ENCODE data around the gene RPL27.

RPL27 gene

DNA sequence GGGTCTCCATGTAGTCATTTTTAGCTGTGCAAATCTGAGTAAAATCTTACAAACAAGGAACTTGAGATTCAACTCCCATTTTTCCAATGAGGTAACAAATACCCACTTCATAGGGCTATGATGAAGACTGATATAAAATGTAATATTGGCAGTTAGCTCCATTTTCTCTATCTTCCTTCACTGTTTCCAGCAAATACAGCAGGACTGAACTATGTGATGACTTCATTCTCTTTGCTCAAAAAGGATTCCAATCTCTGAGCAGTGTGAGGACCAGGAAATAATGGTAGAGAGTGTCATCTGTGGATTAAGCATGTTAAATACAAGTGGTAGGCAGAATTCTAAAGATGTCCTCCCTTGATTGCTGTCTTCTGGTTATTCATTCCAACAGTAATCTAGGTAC, 45.1 kb downstream of the RPL27 start:
- Mint-ChIP-seq H3K4me3 (no peak overlapping the region), H3K36me3 (peaks cover 3% of the 10 kb centered on the region), H3K27me3 (no peaks in the 10 kb centered on the region), H3K4me1 (no peaks in the 10 kb centered on the region), H3K27ac (no peak overlapping the region), H3K9me3 (no peaks in the 10 kb centered on the region)
- no peak for ATAC-seq

DNA sequence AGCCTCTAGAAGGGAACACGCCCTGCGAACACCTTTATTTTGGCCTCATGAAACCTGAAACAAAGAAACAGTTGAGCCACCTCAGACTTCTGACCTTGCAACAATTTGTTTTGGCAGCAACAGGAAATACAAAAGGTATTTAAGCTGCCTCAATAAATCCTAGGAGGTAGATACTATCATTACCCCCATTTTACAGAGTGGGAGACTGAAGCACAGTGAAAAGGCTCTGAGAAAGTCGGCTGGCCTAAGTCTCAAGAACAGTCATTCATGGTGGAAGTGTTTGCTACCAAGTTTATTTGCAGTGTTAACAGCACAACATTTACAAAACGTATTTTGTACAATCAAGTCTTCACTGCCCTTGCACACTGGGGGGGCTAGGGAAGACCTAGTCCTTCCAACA, 45.8 kb downstream of the RPL27 start:
- Mint-ChIP-seq H3K36me3 (peaks cover 7% of the 10 kb centered on the region), H3K27ac (no peak overlapping the region), H3K27me3 (no peaks in the 10 kb centered on the region), H3K9me3 (no peaks in the 10 kb centered on the region), H3K4me3 (no peak overlapping the region), H3K4me1 (no peaks in the 10 kb centered on the region)
- no peak for ATAC-seq

DNA sequence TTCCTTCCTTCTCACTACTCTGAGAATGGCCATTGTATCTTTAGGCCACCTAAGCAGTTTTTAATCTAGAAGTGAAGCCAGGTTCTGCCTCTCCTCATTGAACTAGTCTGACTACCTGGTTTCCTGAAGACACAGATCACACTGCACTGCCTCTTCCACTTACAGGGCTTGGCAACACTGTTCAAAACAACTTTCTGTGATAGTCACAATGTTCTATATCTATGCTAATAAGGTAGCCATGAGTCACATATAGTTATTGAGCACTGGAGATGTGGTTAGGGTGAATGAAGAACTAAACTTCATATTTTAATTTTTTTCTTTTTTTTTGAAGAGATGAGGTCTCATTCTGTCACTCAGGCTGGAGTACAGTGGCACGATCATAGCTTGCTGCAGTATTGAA, 53.8 kb downstream of the RPL27 start:
- H3K4me3 Mint-ChIP-seq: no peak overlapping the region
- no peak for ATAC-seq
- peaks cover 40% of the 10 kb centered on the region for H3K36me3 Mint-ChIP-seq

More for the DNA sequence above, 53.8 kb downstream of the RPL27 start:
- Mint-ChIP-seq H3K9me3 (no peaks in the 10 kb centered on the region), H3K27ac (no peak overlapping the region), H3K27me3 (no peaks in the 10 kb centered on the region), H3K4me1 (no peaks in the 10 kb centered on the region)
